ENCODE results near the gene RAE1.
"Not testable (repeated sequence)": the region's sequence is repeated elsewhere in the genome, so short reads cannot be mapped to it uniquely, and the experiment has no call there.

RAE1 gene

GRCh38 chr20:57414867-57415592, 64.0 kb downstream of the RAE1 start:
- no peak for DNase-seq (ENCODE audit: low read depth)

DNA sequence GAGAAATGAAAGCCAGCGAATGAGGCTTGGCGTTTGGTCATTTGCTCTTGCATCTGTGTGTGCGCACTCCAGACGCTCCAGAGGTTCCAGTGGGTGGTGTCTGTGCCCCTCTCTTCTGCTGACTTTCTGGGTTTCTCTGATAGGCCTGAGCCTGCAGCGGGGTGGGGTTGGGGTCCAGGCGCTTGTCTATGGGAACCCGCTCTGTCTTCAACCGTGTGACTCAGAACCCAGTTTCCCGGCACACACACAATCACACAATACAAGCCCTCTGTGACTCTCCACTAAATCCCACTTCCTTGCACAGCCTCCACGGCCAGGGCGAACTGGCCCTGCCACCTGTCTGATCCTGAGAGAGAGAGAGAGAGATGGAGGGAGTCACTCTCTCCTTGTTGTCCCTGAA, 64.7 kb downstream of the RAE1 start:
- no peak for DNase-seq (ENCODE audit: low read depth)

DNA sequence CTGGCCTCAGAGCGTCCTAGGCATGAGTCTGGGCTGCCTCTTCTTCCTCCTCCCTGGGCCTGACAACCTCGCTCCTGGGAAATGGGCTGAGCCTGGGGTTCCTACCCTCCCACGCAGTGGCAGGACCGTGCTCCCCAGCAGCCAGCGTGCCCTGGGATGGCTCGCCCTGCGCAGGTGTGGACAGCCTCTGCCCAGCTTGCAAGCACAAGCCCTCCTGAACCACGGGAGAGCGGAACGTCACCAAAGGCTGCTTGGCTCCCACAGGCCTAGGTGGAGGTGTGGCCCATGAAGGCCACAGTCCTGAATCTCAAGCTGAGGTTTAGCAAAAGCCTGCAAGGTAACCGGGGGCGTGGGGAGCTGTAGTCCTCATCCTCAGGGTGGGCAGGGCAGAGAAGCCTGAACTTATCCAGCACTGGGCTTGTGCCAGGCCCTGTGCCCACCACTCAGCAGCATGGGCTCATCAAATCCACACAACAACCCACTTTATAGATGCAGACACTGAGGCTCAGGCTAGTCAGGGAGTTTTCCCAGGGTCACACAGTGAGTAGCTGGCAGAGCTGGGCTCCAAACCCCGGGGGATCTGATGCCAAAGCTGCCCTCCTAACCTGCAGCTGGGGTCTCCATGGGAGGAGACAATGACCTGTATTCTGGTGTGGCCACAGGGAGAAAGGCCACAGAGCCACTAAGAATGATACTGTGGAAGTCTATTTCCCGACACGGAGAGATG, 65.4 kb downstream of the RAE1 start:
- DNase-seq (ENCODE audit: low read depth) = no peak

DNA sequence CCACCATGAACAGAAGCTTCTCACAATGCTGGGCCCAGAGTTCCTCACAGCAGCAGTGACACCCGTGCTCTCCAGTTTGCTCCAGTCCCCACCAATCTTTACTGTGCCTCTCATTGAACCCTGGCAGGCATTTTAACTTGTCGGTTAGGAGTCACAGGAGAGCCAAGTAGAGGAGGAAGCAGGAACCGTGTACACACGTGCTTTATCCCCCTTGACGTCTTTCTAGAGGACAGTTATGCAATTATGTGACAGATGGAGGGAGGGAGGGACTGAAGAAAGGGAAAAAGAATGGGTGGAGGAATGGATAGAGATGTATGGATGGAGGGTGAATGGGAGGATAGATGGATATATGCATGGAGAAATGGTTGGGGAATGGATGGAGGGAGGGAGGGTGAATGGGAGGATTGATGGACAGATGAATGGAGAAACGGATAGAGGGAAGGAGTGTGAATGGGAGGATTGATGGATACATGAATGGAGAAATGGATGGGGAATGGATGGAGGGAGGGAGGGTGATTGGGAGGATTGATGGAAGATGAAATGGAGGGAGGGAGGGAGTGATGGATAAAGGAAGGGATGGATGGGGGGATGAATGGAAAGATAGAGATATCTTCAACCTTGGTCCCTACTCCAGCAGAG, 66.1 kb downstream of the RAE1 start:
- DNase-seq (ENCODE audit: low read depth) = no peak

- DNase-seq (ENCODE audit: low read depth) = no peak
Observed at GRCh38 chr20:57417830-57418780, 67.0 kb downstream of the RAE1 start.

- not testable (repeated sequence) for DNase-seq (ENCODE audit: low read depth)
Observed at GRCh38 chr20:57419479-57419878, 68.4 kb downstream of the RAE1 start.

- DNase-seq (ENCODE audit: low read depth) = no peak
Observed at GRCh38 chr20:57420571-57421252, 69.7 kb downstream of the RAE1 start.

GRCh38 chr20:57421253-57422220, 70.5 kb downstream of the RAE1 start:
- no peak for DNase-seq (ENCODE audit: low read depth)

DNA sequence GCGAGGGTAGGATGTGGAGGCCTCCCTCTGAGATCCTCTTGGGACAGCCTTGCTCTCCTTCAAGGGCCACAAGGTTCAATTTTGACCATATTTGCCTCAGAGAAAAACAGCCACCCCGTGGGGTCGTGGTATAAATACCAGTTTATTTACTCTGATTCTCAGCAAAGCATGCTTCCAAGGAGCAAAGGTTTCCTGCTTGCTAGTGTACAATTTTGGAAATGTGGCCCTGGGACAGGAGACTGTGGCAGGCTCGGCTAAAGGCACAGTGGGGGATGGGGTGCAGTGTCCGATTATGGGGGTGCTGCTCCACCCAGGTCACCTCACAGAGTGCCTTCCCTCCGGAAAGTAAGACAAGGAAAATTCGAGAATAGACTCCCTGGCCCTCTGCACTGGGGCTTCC, 71.2 kb downstream of the RAE1 start:
- DNase-seq (ENCODE audit: low read depth) = no peak

- no peak for DNase-seq (ENCODE audit: low read depth)
Observed at GRCh38 chr20:57425150-57426013, 74.3 kb downstream of the RAE1 start.

- no peak for DNase-seq (ENCODE audit: low read depth)
Observed at GRCh38 chr20:57426271-57426689, 75.2 kb downstream of the RAE1 start.

DNA sequence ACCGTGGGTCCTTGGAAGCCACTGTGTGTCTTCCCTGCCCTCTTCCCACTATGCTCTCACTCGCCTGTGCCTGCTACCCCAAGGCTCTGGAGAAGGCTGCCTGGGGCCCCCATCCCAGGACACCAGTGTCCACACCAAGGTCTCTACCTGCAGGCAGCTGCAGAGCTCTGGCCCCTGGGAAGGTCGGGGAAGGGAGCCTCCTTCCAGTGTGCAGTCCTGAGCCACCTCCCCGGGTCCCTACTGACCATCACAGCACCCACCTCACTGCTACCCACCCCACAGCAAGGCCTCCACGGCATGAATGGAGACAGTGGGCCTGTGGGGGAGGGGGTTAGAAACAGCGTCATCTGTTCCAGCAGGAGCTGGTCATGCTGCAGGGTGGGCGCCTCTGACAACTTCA, 75.8 kb downstream of the RAE1 start:
- no peak for DNase-seq (ENCODE audit: low read depth)

- no peak for DNase-seq (ENCODE audit: low read depth)
Observed at GRCh38 chr20:57428324-57429158, 77.5 kb downstream of the RAE1 start.
